HG03565 (cell line): ENCODE measurements around the gene TKTL1.
"Not testable (repeated sequence)": the region's sequence is repeated elsewhere in the genome, so short reads cannot be mapped to it uniquely, and the experiment has no call there.

Source experiments
- ATAC-seq: cut with Tn5 transposase; IDR thresholded peaks from one replicate; pipeline ENCODE4 v1.9.1; 2021; ENCODE audit warnings: mild to moderate bottlenecking, moderate library complexity; ENCODE audit not compliant: unreplicated experiment

Gene TKTL1

GRCh38 chrX:154295664-154296310 lies at the start of gene TKTL1:
TSS of gene TKTL1 (plus strand) at chrX:154295795. CDS start at chrX:154295860, 65 bp downstream.
- ATAC-seq, result no peak

DNA sequence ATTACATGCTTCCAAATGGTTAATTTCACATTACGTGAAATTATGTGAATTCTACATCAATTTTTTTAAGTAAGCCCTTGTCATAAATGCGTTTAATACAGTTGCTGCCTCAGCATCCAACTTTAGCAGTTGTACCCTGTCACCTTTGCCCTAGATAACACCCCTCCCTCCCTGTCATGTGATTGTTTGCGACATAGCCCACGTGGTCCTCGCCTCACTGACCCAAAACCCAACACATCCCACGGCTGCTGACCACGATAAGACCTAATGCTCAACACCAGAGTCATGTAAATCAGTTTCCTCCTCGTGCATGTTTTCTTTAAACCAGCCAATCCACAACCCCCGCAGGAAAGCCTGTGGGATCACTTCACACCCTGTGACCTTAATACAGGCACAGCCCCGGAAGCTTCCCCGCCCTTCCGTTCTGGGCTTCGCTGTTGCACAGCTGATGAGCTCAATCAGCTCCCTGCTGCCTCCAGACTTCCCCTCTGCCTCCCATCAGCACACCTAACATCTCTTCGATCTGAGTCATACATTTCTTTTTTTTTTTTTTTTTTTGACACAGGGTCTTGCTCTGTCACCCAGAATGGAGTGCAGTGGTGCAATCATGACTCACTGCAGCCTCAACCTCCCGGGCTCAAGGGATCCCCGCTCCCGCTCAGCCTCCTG lies 48.1 kb upstream of the TKTL1 start:
- ATAC-seq, result peak; percentile 43

- not testable (repeated sequence) for ATAC-seq
These were observed 47.5 kb upstream of the TKTL1 start for GRCh38 chrX:154248076-154248475.

DNA sequence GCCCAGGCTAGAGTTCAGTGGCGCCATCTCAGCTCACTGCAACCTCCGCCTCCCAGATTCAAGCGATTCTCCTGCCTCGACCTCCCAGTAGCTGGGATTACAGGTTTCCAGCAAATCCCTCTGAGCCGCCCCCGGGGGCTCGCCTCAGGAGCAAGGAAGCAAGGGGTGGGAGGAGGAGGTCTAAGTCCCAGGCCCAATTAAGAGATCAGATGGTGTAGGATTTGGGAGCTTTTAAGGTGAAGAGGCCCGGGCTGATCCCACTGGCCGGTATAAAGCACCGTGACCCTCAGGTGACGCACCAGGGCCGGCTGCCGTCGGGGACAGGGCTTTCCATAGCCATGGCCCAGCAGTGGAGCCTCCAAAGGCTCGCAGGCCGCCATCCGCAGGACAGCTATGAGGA lies 38.3 kb upstream of the TKTL1 start, which contains the start of gene OPN1MW3:
Gene OPN1MW3, plus strand, starts transcription at position 301 of the 400 bp plus-strand sequence. Its CDS starts 38 bp downstream, at position 339.
- not testable (repeated sequence) for ATAC-seq

GRCh38 chrX:154258711-154259110 lies 36.9 kb upstream of the TKTL1 start:
- not testable (repeated sequence) for ATAC-seq

- not testable (repeated sequence) for ATAC-seq
These were observed 32.5 kb upstream of the TKTL1 start for GRCh38 chrX:154263072-154263471.

GRCh38 chrX:154269245-154269644 lies 26.4 kb upstream of the TKTL1 start:
- not testable (repeated sequence) for ATAC-seq

DNA sequence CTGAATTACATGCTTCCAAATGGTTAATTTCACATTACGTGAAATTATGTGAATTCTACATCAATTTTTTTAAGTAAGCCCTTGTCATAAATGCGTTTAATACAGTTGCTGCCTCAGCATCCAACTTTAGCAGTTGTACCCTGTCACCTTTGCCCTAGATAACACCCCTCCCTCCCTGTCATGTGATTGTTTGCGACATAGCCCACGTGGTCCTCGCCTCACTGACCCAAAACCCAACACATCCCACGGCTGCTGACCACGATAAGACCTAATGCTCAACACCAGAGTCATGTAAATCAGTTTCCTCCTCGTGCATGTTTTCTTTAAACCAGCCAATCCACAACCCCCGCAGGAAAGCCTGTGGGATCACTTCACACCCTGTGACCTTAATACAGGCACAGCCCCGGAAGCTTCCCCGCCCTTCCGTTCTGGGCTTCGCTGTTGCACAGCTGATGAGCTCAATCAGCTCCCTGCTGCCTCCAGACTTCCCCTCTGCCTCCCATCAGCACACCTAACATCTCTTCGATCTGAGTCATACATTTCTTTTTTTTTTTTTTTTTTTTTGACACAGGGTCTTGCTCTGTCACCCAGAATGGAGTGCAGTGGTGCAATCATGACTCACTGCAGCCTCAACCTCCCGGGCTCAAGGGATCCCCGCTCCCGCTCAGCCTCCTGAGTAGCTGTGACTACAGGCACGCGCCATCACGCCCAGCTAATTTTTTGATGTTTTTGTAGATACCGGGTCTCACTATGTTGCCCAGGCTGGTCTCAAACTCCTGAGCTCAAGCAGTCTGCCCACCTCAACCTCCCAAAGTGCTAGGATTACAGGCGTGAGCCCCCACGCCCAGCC lies 10.9 kb upstream of the TKTL1 start:
- not testable (repeated sequence) for ATAC-seq

GRCh38 chrX:154286406-154286805 lies 9.2 kb upstream of the TKTL1 start:
- not testable (repeated sequence) for ATAC-seq

DNA sequence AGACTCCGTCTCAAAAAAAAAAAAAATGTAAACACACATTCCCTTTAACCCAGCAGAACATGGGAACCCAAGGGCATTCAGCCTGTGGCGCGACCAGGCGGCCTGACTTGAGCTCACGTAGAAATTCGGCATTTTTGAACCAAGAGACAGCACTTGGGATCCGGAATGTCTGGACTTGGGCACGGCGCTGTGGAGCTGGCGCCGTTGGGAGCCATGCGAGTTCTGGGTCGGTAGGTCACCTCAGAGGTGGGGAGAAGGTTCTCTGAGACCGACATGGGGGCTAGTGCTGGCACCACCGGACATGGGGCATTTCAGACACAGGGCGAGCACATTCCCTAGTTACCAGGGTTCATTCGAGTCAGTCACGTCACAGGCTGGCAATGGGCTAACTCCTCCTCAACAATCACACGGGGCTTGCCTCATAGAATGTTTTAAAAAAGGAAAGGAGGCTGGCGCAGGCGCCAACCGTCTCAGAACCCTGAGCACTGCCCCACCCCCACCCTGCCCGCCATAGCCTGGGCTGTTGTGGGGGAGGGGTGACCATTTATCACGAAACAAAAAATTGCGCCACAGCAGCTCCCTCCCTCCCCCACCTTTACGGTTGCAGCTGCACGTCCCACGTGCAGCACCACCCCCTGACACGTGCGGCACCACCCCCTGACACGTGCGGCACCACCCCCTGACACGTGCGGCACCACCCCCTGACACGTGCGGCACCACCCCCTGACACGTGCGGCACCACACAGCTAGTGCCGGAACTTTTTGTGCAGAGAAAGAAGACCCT lies 612 bp upstream of the TKTL1 start, which contains the start of gene TEX28:
Gene TEX28, minus strand, starts transcription at position 334 of the 784 bp plus-strand sequence. CDS start 3,007 bp downstream, outside the sequence.
- ATAC-seq, result no peak

GRCh38 chrX:154296731-154297130 lies 1.1 kb downstream of the TKTL1 start:
- no peak for ATAC-seq

DNA sequence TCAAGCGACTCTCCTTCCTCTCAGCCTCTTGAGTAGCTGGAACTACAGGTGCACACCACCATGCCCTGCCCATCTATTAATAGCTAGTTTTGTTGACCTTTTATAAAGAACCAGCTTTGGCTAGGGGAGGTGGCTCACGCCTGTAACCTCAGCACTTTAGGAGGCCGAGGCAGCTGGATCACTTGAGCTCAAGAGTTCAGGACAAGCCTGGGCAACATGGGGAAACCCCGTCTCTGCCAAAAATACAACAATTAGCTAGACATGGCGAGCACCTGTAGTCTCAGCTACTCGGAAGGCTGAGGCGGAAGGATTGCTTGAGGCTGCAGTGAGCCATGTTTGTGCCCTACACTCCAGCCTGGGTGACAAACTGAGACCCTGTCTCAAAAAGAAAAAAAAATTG lies 2.7 kb downstream of the TKTL1 start:
- no peak for ATAC-seq

DNA sequence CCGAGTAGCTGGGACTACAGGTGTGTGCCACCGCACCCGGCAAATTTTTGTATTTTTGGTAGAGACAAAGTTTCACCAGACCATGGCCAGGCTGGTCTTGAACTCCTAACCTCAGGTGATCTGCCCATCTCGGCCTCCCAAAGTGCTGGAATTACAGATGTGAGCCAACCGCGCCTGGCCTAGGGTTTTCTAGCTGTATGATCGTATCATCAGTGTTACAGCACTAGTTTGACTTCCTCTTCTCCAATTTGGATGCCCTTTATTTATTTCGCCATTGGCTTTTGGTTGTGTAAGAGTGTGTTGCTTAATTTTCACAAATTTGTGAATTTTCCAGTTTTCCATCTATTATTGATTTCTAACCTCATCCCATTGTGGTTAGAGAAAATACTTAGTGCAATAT lies 5.2 kb downstream of the TKTL1 start:
- no peak for ATAC-seq

DNA sequence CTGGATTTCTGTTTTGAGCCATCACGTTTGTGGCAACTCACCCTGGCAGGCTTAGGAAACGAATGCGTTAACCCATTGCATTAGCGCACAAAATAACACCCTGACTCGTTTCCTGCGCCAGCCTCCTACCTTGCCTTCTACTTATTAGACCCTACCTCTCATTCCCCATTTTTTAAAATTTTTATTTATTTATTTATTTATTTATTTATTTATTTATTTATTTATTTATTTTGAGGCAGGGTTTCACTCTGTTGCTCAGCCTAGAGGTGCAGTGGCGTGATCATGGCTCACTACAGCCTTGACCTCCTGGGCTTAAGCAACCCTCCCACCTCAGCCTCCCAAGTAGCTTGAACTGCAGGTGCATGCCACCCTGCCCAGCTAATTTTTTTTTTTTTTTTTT lies 7.4 kb downstream of the TKTL1 start:
- ATAC-seq, result not testable (repeated sequence)

- ATAC-seq, result no peak
These were observed 7.9 kb downstream of the TKTL1 start for GRCh38 chrX:154303476-154303875.

DNA sequence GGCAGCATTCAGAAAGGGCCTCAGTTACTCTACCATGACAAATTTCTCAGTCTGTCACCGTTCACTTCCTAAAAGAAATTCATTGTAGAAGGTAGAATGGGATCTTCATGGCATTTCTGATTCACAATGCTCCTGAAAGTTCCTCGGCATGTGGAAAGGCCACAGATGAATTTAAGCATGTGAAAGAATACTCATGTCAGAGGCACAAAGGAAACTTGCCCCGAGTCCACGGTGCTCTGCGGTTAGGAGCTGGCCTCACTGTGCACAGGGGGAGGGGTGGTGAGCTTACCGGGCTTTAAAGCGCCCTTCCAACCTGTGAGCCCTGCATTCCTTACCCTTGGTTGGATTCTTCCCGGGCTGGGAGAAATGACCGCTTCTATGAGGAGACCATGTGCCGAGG lies 9.3 kb downstream of the TKTL1 start:
- ATAC-seq, result no peak

DNA sequence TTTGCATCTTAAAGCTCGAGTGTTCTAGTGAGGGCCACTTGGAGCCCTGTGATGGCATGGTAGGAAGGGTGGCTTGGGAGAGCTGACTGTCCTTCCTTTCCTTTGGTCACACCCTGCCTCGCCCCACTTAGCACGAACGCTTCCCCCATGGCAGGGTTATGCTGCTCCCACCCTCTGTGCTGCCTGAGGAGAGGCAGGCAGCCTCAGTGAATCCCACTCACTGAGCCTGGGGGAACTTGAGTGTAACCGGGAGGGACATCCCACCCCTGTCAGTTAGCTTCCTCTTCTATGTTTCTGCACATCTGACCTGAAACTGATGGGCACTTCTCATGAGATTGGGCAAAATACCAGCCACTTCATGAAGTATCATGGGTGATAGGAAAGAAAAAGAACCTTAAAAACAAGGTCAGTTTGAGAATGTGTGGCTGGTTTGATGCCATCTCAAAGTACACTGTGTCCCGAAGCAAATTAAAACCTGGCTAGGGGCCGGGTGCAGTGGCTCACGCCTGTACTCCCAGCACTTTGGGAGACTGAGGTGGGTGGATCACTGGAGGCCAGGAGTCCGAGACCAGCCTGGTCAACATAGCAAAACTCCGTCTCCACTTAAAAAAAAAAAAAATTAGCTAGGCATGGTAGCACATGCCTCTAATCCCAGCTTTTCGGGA lies 10.1 kb downstream of the TKTL1 start:
- no peak for ATAC-seq

DNA sequence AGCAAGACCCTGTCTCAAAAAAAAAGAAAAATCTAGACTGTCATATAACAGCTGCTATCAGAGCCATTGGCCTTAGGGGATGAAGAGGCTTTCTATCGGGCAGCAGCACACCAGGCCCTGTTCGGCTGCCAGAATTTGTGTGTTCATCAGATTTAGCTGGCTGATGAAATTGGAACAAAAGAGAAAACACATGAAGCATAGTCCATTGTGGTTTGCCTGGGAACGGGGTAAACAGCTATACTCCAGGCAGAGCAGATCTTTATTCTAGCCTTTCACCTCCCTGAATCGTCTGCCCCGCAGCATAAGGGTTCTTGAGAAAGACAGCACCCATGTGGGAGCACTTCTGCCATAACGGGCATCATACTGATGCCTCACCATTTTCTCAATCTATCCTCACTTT lies 11.6 kb downstream of the TKTL1 start:
- no peak for ATAC-seq

DNA sequence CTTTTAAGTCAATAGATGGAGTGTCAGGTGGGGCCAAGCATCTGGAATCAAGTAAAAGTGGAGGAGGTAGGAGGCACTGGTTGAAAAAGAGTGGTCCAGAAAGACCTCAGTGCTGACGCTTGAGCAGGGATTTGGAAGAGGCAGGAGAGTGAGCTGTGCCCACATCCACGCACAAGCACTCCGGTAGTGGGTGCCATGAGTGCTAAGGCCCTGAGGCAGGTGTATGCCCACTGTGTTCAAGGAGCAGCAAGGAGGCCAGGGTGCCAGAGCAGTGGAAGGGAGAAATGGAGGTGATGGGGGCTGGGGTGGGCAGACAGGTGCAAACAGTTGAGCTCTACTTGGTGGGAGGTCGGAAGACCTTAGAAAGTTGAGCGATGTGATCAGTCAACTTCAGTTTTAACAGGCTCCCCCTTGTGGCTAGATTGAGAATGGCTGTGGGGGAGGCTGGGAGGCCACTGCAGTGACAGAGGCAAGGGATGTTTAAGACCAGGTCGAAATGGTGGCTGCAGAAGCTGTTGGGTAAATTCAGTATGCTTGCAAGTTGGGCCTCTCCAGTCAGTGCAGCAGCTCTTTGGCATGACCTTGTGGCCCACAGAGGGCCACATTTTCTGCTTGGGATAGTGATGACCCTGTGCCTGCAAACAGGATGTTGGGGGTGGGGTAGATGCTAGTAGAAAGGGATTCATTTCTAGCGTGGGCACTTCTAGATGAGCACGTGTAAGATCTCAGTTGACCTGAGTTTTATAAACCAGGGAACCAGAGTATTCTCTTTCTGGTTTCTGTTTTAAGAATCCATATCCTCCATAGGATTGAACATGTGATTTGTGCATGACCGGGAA lies 12.7 kb downstream of the TKTL1 start:
- ATAC-seq, result no peak
